Fibroblast of skin of abdomen (primary cell): Measurements from ENCODE around the gene OR1F1.
"Not testable (repeated sequence)": the region's sequence is repeated elsewhere in the genome, so short reads cannot be mapped to it uniquely, and the experiment has no call there.

ENCODE experiments used
- DNase-seq: peaks from one replicate; pipeline ENCODE4 v3.0.0-alpha.2; 2013

Gene OR1F1

DNA sequence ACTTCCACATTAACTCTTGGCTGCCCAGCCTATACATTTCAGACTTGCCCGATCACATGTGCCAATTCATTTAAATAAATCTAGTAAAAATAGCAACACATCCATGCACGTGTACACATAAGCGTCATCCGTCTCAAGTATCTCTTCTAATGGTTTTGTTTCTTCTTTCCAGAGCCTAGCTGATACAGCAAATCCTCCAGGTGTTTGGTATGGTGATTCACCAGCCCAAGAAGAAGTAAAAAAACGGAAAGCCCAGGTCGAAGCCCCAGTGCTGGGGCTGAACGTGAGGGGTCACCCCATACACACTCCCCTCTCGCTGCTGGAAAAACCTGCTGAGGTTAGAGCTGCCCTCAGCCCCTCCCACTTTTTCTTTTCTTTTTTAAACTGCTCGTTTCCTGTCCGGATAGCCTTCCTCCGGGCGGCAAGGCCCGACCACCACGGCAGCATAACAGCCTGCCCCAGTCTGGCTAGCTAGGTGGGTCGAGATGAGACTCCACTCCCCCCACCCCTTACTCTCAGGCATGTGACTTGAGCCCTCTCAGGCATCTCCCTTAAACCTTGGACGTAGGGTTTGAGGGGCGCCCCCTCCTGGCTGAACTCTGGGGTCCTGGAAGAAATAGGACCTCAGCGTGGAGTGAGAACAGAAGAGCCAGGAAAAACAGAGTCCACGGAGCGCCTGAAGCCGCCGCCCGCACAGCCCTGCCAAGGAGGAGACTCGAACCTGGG is 13.9 kb upstream of the OR1F1 start:
- DNase-seq, result no peak

DNA sequence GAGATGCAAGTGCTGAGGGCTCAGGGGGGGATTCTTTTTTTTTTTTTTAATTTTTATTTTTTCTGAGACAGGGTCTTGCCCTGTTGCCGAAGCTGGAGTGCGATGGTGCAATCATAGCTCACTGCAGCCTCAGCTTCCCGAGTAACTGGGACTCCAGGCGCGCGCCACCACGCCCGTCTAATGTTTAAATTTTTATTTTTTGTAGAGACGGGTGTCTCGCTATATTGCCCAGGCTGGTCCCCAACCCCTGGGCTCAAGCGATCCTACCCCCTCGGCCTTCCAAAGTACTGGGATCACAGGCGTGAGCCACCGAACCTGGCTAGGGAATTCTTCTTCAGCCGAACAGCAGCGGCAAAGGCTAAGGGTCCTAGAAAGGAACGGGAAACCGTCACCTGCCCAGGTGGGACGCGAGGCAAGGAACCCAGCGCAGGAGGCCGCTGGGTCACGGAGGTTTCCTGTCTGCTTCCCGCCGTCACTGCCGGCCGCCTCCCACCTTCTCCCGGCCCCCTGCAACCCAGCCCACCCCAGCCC is 13.3 kb upstream of the OR1F1 start:
- no peak for DNase-seq

DNA sequence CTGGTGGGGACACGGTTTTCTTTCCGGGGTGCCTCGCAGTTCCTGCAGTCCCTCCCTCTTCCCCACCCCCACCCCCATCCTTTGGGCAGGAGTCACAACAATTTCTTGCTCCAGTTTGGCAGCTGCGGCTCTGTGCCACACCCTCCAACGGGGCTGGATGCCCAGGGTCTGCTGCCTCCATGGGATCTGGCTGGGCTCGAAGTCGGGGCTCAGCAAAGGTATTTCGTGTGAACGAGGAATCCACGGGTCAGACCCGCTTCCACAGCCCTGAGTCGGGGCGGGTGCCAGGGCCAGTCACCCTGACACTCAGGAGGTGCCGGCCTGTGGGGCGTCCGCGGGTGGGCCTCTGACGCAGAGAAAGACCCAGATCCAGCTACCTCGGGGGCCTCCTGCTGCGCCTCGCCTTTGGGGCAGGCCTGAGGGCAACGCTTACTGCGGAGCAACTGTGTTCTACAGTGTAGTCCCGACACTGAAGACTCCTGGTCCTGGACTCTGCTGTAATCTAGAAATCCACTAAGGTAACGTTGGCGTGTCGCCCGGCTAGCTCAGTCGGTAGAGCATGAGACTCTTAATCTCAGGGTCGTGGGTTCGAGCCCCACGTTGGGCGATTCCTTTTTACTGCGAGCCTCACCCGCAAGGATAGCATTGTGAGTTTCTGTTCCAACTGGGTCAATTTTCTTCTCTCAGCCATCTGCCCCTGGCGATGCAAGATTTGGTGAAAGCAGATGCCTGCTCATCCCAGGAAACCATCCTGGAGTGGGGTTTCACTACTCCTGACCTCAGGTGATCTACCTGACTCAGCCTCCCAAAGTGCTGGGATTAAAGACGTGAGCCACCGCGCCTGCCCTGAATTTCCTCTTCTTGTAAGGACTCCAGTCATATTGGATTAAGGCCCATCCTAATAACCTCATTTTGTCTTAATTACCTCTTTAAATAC is 12.6 kb upstream of the OR1F1 start:
- DNase-seq, result no peak

DNA sequence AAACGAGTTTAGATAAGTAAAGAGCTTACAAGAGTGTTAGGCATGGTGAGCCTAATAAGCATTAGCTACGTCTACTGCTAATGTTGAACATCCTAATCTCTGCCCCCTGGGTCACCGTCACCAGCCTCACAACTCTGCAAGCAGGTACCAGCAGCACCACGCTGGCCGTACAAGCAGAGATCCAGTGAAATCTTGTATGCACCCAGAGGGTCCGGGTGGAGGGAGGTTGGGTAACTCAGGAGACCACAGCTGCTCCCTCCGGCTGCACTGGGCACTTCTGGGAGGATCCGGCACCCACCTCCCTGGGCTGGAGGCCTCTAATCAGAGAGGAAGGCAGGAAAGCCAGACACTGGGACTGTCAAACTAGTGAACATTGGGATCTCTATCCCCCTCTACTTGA is 8.4 kb upstream of the OR1F1 start:
- no peak for DNase-seq

DNA sequence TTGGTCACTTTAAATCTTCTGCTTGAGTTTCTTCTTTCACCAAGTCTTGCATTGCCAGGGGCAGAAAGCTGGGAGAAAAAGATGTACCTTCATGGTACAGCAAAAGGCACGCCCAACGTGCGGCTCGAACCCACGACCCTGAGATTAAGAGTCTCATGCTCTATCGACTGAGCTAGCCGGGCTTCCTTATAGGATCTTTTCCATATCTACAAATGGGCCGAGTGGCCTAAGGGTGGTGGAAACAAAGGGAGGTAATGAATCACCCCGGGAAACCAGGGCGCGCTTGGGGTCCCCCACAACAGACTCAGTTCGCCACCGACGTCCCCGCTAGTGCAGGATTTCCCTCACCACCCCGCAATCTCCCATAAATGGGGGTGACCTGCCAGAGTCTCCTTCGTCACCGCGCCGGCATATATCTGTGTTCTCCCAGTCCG is 7.5 kb upstream of the OR1F1 start:
- no peak for DNase-seq

DNA sequence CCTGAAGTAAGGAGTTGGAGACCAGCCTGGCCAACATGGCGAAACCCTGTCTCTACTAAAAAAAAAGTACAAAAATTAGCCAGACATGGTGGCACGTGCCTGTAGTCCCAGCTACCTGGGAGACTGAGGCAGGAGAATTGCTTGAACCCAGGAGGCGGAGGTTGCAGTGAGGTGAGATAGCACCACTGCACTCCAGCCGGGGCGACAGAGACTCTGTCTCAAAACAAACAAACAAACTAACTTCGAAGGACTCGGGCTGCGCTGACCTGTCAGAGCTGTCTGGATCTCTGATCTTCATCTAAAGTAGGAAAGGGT is 5.8 kb upstream of the OR1F1 start:
- not testable (repeated sequence) for DNase-seq

DNA sequence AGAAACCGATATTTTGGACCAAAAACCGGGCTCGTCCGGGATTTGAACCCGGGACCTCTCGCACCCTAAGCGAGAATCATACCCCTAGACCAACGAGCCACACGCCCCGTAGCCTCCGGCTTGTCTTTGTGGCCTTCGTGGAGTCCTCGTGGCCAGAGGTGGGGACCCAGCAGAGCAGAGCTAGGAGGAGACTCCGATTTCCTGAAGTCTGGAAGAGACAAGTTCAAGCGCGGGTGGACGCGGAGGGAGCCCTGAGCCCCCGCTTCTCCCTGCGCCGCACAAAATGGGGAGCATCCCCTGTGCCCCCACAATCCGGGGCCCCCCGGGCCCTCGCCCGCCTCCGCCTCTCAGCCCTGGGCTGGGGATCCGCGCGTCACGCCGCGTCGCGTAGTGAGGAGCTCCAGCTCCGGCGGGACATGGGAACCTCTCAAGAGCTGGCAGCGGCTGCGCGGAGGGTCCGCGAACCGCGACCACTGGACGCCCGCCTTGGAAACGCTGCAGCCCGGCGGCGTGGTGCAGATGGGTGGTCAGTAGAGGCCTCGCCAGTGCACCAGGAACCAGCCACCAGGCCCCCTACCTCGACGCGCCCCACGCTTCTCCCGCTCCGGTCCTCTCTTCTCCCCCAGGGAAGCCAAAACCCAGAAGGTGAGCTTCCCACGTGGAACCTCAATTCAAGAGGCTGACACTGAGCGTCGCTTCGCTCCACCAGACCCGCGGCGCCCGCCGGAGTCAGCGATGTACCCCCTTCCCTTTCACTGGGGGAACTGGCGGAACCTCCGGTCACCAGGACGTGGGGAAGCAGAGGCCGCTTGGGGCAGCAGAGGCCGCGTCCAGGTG is 5.2 kb upstream of the OR1F1 start:
- peak; percentile 61 for DNase-seq

DNA sequence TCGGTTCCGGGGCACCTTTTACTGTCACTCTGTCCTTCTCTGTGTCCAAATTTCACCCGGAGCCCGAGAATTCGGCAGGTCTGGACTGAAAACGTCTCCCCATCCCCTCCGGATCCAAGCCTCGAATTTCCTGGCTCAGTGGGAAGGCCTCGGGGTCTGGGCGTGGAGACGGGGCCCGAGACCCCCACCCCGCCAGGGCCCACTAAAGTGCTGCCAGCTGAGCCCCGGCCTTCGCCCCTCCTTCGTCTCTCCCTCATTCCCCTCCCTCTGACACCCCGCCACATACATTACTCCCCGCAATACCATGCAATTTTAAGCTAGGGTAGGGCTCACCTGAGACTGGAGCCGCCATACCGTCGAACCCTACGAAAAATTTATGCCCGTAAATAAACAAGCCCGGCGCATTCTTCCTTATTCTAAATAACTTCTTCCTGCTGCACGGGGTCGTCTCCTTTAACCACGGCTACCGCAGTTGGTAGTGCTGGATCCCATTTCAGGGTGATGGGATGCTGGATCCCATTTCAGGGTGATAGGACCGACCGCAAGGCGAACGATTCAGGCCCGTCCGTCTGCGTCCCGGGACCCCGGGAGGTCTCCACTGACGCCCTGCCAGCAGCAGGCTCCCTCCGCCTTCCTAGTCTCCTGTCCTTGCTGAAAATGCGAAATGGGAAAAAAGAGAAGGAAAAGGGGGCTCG is 4.4 kb upstream of the OR1F1 start:
- DNase-seq, result no peak

DNA sequence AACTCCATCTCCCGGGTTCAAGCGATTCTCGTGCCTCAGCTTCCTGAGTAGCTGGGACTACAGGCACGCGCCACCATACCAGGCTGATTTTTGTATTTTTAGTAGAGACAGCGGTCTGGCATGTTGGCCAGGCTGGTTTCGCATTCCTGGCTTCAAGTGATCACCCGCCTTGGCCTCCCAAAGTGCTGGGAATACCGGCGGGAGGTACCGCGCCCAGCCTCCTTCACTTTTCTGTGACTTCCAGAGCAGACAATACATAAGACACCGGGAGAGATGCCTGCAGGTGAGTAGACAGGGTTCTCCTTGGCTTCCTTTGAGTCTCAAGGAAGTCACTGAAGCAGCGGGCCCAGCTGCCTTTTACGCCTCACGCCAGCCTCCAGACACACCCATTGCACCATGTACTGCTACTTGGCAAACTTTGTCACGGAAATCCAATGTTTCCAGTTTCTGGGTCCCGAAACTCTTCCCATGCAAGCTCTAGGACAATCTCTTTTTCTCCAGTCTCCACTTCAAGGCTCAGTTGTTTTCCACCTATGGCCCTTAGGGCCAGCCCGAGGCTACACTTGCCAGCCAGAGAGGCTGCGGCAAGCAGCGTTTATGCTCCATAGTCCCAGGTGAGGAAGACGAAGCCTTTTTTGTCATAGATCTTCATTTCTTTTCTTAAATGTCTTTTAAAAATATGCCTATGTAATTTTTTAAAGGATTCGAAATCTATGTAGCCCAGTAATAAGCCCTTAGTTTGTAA is 886 bp upstream of the OR1F1 start:
- DNase-seq, result no peak

DNA sequence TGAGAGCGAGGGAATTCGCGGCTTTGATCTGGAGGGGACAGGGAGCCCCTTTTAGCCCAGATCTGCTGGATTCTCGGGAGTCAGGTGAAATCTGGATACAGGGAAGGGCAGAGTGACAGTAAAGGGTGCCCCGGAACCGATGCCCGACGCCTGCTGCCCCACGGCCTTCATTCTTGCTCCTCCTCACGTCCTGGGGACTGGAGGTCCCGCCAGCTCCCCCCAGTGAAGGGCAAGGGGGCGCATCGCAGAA is 596 bp downstream of the OR1F1 start:
- DNase-seq, result no peak

DNA sequence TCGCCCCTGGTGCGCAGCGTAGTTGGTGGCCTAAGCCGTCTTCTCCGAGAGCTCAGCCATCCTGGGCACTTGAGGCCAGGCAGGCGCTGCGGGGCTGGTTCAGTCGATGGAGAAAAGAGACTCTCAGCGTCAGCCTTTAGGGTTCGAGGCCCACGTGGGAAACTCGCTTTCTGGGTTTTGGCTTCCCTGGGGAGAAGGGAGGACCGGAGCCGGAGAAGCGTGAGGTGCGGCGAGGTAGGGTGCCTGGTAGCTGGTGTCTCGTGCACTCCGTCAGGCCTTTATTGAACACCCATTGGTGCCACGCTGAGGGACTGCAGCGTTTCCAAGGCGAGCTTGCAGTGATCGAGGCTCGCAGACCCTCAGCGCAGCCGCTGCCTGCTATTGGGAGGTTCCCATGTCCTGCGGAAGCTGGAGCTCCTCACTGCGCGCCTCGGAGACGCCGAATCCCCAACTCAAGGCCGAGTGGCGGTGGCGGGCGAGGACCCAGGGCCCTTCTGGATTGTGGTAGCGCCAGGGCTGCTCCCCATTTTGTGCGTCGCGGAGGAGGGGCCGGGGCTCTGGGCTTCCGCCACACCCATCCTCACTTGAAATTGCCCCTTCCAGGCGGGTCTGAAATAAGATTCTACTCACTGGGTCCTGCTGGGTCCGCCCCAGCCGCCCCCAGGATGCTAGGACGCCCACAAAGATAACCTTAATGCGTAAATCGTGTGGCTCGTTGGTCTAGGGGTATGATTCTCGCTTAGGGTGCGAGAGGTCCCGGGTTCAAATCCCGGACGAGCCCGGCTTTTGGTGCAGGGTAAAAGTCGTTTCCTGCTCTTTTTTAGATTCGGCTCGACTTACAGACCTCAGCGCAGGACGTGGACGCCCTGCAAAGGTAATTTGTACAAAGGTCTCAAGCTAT is 1.2 kb downstream of the OR1F1 start:
- DNase-seq, result peak; percentile 64

DNA sequence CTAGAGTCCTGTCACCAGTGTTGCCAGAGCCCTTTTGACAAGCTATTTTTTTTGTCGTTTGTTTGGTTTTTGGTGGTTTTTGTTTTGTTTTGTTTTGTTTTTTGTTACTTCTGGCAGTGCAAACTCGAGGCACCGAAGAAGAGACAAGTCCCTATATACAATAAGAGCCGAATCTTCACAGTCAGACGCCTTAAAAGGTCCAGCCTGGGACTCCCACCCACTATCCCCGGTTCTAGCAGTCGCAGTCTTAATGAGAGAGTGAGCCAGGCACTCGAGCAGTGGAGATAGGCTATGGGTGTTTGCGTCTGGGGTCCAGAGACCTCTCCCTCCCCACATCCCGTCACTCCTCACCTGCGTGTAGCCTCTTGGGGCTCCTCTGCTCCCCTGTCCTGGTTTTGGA is 1.9 kb downstream of the OR1F1 start:
- no peak for DNase-seq

DNA sequence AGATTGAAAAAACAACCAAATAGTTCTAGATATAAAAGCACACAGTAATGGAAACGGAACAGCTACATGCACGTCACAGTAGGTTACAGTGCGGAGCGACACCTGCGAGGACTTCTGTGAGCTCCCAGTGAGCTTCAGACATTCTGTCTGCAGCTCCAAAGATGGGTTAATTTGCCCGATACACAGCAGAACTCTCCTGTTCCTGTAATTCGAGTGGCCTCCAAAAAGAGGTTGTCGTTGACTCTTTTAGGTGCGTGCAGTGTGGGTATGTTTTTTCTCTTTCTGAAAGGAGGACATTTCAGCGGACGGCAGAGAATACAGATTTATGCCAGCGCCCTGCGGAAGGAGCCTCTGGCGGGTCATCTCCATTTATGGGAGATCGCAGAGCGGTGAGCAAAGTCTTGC is 2.9 kb downstream of the OR1F1 start:
- no peak for DNase-seq

DNA sequence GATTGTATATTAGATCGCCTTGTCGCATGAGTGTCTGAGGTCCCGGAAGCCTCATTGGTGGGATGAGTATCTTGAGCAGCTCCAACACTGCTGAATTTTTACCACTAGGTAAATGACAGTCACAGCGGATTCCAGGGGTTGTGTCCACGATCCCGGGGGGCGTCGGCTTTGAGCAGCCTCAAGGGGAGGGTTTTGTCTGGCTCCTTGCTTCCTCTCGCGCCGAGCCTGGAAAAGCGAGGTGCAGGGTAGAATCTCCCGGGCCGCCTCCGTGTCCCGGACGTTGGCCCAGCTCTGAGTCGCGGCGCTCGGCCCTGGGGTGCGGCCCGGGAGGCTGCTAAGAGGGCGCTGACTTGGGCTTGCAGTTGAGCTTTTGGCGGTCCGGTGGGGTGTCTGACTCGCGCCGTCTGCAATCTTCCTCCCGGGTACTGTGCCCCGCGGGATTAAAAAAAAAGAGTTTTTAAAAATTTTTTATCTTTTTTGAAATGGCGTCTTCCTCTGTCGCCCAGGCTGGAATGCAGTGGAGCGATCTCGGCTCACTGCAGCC is 4.5 kb downstream of the OR1F1 start:
- no peak for DNase-seq

DNA sequence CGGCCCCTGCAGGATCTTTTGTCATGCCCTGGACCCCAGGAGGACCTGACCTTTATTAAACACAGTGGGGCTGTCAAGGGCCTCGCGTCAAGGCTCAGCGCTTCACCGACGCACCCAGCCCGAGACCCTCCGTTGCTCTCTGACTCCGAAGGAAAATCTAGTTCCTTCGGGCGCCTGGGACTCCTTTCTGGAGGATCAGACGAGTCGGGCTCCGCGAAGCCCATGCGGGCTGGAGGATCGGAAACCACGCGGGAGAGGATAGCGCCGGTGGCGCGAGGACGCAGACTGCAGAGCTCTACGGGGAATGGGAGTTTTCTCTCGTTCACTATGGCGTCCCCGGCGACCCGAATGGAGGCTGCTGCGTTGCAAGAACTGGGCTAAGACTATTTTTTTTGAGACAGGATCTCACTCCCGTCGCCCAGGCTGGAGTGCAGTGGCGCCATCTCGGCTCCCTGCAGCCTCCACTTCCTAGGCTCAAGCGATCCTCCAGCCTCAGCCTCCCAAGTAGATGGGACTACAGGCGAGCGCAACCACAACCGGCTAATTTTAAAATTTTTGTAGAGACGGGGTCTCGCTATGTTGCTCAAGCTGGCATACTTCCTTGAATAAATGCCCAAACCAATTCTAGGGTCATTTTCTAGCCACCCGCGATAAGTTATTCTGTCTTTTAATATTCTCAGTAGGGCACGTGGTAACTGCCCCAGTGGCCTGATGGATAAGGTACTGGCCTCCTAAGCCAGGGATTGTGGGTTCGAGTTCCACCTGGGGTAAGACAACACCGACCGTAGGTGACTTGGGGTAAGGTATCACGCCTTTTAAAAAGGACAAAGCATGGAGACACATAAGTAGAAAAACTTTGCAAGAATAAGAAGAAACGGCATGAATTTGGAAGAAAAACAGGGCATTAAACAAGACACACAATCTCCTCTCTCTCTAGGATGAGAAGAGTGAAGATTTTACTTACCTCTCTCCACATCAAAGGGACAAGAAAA is 5.5 kb downstream of the OR1F1 start:
- no peak for DNase-seq

DNA sequence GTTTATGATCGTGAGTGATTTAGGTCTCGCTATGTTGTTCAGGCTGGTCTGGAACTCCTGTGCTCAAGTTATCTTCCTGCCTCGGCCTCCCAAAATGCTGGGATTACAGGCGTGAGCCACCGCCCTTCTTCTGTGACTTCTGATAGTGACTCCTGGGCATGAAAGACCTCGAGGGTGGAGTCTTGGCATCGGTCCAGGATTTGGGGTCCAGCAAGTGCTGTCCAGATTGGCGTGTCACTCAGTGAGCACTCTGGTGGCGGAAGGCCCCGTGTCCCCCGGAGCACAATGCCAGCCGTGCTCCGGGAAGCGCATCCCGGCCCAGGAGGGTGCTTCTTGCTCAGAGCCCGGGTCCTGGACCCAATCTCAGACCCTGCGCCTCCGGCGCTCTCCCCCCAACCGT is 6.8 kb downstream of the OR1F1 start:
- no peak for DNase-seq

DNA sequence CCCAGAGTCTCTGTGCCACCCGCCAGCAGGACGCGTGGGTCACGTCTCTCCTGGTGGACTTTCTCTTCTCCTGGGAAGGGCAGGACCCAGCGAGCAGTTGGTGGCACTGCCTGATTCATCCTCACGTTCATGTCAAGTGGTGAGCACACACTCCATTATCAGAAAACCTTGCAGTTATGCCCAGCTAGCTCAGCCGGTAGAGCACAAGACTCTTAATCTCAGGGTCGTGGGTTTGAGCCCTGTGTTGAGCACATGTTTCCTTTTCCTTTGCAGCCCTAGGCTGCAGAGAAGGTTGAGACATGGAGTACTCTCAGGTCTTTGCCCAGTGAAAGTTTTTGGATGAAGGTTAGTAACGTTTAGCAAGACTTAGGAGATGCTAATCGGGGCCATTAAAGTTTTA is 8.0 kb downstream of the OR1F1 start:
- DNase-seq, result no peak

DNA sequence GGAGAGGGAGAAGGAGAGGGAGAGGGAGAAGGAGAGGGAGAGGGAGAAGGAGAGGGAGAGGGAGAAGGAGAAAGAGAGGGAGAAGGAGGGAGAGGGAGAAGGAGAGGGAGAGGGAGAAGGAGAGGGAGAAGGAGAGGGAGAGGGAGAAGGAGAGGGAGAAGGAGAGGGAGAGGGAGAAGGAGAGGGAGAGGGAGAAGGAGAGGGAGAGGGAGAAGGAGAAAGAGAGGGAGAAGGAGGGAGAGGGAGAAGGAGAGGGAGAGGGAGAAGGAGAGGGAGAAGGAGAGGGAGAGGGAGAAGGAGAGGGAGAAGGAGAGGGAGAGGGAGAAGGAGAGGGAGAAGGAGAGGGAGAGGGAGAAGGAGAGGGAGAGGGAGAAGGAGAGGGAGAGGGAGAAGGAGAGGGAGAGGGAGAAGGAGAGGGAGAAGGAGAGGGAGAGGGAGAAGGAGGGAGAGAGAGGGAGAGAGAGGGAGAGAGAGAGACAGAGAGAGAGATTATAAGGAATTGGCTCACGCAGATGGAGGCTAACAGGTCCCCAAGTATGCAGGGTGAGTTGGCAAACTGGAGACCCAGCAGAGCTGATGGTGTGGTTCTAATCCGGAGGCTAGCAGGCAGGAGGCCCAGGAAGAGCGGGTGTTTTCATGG is 9.8 kb downstream of the OR1F1 start:
- DNase-seq, result not testable (repeated sequence)
